GM18867 (cell line): ENCODE results near the gene WDR70.
"Not testable (repeated sequence)": the region's sequence is repeated elsewhere in the genome, so short reads cannot be mapped to it uniquely, and the experiment has no call there.

Experiments
- ATAC-seq: cut with Tn5 transposase; IDR thresholded peaks from one replicate; pipeline ENCODE4 v1.9.1; 2021; ENCODE audit warnings: mild to moderate bottlenecking, moderate library complexity; ENCODE audit not compliant: unreplicated experiment

The WDR70 gene

DNA sequence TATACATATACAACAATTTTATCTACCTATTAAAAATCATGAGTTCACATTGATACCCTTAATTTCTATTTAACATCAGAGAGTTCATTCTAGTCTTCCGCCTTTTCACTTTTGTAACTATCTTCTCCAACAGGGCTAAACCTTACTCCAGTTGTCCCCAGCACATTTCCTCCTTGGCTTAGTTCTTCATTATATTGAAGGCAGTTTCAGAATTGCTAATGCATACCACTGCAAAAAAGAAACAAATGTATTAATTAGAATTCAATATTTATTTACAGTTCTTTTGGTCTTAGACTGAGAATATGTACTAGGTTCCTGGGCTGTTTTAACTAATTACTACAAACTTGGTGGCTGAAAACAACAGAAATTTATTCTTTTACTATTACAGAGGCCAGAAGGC is 132.5 kb downstream of the WDR70 start:
- ATAC-seq: no peak

DNA sequence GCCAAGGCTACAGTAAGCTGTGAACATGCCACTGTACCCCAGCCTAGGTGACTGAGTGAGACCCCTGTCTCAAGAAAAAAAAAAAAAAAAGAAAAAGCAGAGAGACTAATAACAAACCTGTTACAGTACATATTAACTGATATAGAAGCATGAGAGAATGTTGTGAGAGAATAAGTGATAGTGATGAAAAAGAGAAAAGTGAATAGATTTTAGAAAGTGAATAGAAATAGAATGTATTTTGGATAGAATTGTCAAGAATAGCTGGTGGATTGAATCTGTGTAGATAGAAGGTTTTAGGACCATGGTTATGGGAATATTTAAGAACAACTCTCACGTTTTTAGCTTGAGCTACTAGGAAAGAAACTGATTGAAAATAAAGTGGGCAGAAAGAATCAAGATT is 135.8 kb downstream of the WDR70 start:
- no peak for ATAC-seq

DNA sequence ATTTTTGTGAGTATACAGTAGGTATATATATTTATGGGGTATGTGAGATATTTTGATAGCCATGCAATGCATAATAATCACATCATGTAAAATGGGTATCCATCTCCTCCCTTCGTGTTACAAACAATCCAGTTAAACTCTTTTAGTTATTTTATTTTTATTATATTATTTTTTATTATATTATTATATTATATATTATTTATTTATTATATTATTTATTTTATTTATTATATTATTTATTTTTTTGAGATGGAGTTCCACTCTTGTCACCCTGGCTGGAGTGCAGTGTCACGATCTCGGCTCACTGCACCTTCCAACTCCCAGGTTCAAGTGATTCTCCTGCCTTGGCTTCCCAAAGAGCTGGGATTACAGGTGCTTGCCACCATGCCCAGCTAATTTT is 138.6 kb downstream of the WDR70 start:
- ATAC-seq: no peak

DNA sequence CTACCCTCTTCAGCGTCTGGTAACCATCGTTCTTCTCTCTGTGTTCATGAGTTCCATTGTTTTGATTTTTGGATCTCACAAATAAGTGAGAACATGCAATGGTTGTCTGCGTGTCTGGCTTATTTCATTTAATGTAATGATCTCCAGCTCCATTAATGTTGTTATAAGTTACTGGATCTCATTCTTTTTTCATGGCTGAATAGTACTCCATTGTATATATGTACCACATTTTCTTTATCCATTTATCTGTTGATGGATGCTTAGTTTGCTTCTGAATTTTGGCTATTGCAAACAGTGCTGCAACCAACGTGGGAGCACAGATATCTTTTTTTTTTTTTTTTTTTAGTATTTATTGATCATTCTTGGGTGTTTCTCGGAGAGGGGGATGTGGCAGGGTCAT is 139.2 kb downstream of the WDR70 start:
- ATAC-seq: not testable (repeated sequence)

DNA sequence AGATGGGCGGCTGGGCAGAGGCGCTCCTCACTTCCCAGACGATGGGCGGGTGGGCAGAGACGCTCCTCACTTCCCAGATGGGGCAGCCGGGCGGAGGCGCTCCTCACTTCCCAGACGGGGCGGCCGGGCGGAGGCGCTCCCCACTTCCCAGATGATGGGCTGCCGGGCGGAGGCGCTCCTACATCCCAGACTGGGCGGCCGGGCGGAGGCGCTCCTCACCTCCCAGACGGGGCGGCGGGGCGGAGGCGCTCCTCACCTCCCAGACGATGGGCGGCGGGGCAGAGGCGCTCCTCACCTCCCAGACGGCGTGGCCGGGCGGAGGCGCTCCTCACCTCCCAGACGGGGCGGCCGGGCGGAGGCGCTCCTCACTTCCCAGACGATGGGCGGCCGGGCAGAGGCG is 140.2 kb downstream of the WDR70 start:
- ATAC-seq: no peak

DNA sequence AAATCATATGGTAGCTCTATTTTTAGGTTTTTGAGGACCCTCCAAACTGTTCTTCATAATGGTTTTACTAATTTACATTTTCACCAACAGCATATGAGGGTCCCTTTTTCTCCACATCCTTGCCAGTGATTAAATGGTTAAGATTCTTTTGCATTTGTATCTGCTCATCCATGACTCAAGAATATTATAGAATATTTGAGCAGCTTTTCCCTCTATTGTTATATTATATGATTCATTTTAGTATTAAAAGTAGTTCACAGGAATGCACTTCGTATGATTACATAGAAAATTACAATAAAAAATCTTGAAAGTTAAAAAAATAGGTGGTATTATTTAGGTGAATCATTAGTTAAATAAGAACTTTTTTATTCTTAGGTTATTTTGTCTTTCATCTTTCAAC is 140.7 kb downstream of the WDR70 start:
- ATAC-seq: no peak

DNA sequence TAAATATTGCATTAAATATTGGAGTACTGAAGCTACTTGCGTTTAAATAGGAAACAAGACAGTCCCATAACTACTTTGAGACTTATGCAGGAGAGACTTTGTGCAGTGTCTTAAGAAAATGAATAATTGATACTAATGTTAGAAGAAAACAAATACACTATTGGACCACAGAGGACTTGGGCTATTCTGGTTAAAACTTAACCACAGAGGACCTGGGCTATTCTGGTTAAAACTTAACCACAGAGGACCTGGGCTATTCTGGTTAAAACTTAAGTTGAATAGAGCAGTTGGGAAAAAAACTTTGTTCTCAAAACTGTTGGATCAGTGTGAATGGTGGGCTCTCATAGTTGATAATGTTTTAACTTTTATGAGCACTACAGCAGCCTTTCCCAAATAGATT is 141.7 kb downstream of the WDR70 start:
- ATAC-seq: no peak

DNA sequence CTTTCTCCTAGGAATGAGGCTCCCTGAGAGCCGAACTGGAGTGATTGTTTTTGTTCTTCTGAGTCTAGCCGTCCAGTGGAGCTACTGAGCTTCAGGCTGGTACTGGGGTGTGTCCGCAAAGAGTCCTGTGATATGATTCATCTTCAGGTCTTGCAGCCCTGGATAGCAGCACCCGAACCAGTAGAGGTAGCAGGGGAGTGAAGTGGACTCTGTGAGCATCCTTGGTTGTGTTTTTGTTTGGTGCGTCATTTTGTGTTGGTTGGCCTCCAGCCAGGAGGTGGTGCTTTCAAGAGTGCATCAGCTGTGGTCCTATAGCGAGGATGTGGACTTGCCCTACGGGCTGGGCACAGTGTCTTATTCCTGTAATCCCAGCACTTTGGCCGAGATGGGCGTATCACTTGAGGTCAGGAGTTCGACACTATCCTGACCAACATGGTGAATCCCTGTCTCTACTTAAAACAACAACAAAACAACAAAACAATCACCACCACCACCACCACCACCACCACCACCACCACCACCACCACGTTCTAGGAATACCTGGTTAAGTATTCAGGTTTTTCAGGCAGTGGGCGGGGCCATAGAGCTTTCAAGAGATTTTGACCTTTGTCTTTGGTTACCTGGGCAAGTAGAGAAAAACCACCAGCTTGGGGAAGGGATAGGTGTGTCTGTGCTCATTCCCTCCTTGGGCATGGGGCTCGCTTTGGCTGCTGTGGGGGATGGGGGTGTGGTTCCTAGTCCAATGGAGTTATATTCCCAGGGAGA is 154.0 kb downstream of the WDR70 start:
- ATAC-seq: no peak

DNA sequence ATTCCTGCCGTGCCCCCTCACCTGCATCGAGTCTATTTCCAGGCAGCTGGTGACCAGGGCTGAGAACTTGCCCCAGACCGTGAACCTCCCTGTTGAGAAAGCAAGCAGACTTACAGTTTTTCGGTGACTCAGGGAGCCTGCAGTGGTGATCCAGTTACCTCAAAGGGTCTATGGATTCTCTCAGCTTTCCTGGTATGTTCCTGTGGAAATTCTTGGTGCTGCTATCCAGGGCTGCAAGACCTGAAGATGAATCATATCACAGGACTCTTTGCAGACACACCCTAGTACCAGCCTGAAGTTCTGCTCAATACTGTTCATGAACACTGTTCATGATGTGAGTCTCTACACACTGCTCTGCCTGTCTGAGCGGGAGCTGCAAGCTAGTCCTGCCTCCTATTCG is 154.7 kb downstream of the WDR70 start:
- no peak for ATAC-seq

DNA sequence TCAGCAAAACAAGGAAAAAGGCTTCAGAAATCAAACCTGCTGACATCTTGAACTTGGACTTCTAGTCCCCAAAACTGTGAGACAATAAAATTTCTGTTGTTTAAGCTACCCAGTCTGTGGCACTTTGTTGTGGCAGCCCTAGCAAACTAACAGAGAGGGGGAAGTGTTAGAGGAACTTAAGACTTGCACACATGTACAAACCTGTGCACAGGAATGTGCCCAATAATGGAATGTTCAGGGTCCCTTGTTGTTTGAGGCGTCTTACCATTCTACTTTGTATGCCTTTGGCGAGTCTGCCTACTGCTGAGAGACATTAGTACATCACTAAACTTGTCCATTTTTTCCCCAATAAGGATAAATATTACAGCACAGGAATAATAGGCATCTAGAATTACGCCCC is 160.3 kb downstream of the WDR70 start:
- no peak for ATAC-seq

DNA sequence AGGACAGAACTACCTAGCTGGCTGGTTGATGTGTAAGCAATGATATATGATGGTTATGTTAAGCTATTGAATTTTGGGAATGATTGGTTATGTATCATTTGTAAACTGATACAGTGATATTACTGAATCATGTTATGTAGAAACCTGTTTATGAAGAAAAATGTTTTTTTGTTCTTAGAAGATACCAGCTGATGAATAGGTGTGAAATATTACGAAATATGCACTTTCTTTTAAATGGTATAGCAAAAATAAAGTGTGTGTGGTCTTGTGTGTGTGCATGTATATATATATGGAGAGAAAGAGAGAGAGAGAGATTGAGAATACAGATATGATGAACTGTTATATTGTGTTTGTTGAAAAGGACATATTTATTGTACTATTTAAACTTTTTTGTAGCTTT is 164.1 kb downstream of the WDR70 start:
- ATAC-seq: no peak

DNA sequence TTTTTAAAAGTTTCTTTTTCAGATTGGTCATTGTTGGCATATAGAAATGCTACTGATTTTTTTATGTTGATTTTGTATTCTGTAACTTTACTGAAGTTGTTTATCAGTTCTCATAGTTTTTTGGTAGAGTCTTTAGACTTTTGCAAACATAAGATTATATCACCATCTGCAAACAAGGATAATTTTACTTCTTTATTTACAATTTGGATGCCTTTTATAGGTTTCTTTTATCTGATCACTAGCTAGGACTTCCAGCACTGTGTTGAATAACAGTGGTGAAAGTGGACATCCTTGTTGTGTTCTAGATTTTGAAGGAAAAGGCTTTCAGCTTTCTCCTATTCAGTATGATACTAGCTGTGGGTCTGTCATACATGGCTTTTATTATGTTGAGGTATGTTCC is 170.3 kb downstream of the WDR70 start:
- no peak for ATAC-seq

DNA sequence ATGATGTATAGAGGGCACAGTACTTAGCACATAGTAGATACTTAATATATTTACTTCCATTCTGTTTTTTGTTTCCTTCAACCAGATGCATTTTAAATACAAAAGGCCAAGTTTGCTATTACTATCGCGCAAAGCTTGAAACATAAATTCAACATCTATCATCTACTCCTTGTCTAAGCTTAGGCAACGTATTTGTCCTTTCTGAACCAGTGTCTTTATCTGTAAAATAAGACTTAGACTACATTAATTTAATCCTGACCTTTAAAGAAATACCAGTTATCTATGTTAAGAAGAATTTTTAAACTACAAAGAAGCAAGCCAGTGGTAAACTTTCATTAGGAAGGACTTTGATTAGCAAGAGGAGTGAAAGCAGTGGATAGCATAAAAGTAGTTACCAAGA is 173.0 kb downstream of the WDR70 start:
- no peak for ATAC-seq

DNA sequence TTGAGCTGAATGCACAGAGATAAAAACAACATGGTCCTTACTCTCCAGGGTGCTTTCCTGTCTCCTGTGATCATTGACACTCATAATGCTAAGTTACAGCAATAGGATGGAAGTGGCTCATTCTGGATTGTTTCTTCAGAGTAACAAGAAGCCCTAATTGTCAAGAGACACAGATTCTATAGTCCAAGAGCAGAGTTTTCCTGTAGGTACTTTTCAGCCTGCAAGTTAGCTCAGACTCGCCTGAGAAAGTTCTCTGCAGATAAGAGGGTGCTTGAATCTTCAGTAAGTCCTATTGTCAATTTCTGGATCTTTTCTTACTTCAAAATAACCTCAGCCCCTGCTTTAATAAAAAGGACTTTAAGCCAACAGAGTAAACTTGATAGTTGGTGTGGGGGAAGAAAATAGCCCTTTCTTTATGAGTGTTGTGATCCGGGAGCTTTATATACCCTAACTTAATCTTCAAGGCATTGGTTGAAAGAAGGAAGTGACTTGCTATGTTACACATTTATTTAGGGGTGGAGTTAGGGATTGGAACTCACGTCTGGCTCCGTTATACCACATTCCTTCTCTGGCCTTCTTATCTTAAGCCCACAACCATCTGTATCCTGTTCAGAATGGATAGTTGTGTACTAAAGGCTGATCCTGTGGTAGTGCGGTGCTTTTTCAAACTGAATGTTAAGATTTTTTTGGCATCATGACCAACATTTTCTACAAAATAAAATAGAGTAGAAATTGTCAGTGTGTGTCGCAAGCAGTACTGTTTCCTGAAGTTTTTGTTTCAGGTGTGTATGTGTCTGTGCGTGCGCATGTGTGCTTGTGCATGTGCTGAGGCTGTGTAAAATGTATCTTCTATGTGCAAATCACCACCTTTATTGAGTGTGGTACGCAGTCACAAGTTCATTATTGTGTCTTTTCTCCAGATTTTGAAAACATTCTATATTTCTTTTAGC is 173.9 kb downstream of the WDR70 start:
- no peak for ATAC-seq

DNA sequence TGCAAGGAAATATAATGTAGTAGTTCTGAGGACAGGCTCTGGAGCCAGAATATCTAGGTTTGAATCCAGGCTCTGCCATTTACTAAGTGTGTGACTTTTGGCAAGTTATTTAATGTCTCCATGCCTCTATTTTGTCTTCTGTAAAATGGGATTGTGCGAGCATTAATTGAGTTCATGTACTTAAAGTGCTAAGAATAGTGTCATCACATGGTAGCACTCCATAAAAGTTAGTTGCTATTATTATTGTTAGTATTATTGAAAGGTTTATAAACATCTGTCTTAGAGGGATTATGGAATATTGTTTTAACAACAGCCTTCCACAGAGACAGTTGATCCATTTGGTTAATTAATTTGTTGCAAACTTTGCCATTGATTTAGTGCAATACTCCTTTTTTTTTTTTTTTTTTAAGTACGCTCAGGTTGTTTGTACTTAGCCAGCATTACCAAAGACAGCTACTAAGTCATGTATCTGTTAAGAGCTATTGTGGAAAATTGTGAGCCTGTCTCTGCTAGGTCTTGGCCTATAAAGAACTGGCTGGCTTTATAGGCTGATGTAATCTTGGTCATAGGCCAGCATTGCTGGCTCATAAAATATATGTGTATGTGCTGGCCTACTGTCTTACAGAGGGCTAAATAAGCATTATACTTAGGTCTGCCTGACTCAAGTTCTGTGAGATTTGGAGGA is 174.7 kb downstream of the WDR70 start:
- ATAC-seq: no peak

DNA sequence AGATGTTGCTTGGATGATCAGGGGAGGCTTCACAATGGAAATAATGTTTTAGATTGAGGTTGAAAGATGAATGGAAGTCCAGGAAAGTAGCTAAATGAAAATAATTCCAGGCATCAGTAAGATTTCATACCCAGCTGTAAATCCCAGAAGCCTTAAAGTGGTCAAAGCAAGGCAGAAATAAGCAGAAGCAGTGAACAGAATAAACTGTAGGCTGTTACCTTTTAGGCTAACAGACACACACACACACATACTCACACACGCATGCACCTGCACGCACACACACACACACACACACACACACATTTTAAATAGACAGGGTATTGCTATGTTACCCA is 175.3 kb downstream of the WDR70 start:
- no peak for ATAC-seq

DNA sequence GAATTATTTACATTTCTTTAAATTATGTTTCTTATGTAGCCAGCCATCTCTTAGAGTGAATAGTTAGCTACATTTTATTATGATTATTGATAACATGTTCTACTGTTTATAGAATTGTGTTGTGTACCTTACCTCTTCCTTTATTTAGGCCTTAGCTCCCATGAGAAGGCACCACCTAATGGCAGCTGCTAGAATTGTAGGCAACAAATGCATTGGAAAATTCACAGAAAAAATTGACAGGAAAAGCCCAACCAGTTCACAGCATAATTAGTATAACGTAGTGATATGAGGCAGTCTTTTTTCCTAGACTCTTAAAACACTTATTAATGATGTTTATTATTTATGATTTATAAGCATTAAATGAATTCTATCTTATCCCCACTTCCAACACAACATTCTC is 175.8 kb downstream of the WDR70 start:
- no peak for ATAC-seq

DNA sequence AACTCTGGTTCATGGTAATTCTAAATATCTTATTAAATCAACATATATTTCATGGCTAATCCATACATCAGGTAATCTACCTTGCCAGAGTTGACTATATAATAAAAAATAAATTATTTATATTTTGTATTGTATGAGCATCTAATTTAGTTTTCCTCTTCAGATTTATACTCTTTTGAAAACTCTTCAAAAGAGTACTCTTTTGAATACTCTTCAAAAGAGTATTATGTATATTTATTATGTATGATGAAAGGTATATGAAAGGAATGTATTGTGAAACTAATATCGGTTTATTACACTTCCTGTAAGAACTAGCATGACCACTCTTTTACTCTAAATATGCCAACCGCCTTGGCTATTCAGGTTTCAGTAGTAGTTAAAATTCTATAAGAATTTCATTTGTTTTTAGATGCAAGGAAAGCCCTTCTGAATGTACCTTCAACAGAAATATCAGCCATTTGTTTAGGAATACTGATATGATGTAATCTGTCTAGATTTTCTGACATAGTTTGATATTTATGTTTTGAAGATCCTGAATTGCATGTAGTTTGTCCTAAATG is 178.7 kb downstream of the WDR70 start:
- ATAC-seq: no peak

DNA sequence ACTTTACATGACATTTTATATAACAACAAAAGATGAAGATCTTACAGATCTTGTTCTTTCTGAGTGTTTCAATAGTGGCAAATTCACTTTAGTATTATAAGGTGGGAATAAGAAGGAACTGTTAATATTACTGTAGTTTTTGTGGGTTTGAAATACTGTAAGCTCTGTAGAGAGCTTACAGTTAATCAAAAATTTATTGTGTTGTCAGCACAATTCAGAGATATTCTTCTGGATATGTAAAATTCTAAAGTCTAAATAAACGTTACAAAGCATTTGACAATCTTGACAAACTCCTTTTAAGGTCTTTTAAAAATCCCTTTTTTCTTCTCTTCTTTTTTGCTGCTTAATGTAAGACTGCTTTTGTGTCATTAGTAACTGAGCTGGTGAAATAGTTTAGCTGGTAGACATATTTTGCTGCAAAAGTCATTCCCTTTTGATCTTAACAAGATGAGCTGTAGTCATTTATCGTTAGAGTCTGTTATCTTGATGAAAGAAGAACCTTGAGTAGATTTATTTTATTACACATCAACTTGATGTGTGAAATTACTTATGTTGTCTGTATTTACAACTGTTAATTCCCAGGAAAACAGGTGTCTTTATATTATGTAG is 186.0 kb downstream of the WDR70 start:
- no peak for ATAC-seq

DNA sequence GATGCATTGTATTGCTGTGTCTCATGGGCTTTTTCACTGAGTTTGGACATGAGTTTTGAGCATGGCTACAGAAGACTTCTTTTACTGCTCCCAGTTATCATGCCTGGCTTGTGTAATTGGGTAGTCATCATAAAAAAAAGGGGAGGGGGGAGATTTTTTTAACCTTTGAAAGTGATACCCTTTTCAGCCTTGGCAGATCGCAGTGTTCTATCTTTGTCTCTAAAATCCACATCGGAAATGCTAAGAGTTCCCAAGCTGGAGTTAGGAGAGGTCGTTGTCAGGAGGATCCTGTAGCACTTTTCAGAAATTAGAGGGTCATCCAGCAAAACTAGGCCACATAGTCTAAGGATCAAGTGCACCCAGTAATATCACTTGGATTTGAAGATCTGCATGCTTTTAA is 188.4 kb downstream of the WDR70 start:
- ATAC-seq: no peak
